ENCODE data around the gene GAB2.

The GAB2 gene

DNA sequence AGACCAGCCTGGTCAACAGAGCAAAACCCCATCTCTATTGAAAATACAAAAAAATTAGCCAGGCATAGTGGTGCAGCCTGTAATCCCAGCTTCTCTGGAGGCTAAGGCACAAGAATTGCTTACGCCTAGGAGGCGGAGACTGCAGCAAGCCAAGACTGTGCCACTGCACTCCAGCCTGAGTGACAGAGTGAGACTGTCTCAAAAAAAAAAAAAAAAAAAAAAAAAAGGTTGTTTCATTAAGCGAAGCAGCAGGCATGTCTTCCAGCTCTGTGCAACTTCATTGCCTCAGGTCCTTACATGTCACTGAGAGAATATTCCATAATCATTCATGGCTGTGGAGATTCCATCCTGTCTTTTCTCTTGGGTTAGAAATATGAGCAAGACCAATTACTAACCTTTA is 16.9 kb downstream of the GAB2 start:
- Histone ChIP-seq H2AFZ (ENCODE audit: low read depth, low read length) (no peak overlapping the region), H3K9ac (ENCODE audit: low read depth, low read length) (no peak overlapping the region), H3K9me3 (ENCODE audit: insufficient read depth, low read length, severe bottlenecking) (no peaks in the 10 kb centered on the region), H3K36me3 (ENCODE audit: insufficient read depth, low read length) (peaks cover 29% of the 10 kb centered on the region), H3K79me2 (ENCODE audit: insufficient read depth, low read length) (peaks cover 100% of the 10 kb centered on the region), H3K4me3 (ENCODE audit: low read depth in 1 of 2, low read length in 2 of 2) (no peak overlapping the region), H3K27ac (ENCODE audit: low read length) (no peak overlapping the region), H4K20me1 (ENCODE audit: insufficient read depth, low read length) (peaks cover 81% of the 10 kb centered on the region), H3K27me3 (ENCODE audit: insufficient read depth, low read length, poor library complexity) (no peaks in the 10 kb centered on the region), H3K4me1 (ENCODE audit: insufficient read depth, low read length) (peaks cover 77% of the 10 kb centered on the region), H3K4me2 (ENCODE audit: insufficient read depth, low read length) (no peak overlapping the region)
- ATAC-seq (ENCODE audit: insufficient read depth, low read depth) (peak; percentile 43; the same call in 1 of the 3 replicates), DNase-seq (no peak)
- TF ChIP-seq EZH2 (IDR thresholded peaks at IDR 0.05; ENCODE audit: borderline replicate concordance, low read depth, low read length, severe bottlenecking): no peak
- TF ChIP-seq, protein P1, sequence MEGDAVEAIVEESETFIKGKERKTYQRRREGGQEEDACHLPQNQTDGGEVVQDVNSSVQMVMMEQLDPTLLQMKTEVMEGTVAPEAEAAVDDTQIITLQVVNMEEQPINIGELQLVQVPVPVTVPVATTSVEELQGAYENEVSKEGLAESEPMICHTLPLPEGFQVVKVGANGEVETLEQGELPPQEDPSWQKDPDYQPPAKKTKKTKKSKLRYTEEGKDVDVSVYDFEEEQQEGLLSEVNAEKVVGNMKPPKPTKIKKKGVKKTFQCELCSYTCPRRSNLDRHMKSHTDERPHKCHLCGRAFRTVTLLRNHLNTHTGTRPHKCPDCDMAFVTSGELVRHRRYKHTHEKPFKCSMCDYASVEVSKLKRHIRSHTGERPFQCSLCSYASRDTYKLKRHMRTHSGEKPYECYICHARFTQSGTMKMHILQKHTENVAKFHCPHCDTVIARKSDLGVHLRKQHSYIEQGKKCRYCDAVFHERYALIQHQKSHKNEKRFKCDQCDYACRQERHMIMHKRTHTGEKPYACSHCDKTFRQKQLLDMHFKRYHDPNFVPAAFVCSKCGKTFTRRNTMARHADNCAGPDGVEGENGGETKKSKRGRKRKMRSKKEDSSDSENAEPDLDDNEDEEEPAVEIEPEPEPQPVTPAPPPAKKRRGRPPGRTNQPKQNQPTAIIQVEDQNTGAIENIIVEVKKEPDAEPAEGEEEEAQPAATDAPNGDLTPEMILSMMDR (IDR thresholded peaks at IDR 0.05; ENCODE audit: borderline replicate concordance, extremely low read depth, low read length, poor library complexity, severe bottlenecking): no peak

DNA sequence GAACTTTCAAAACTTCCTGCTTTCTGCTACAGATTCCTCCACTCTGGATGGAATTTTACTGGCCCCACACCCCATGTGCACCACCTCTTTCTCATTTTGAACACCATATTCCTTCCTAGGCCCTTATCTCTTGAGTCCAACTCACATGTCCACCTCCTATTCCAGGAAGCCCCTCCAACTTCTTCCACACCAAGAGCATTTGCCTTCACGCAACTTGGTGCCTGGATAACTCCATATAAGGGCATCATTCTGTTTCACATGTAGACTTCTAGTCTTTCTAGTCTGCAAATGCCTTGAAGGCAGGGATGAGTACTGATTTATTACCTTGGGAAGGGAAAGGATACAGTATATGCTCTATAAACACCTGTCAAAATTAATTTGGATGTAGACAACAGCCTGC is 17.5 kb downstream of the GAB2 start:
- Histone ChIP-seq H2AFZ (ENCODE audit: low read depth, low read length) (no peak overlapping the region), H3K9ac (ENCODE audit: low read depth, low read length) (no peak overlapping the region), H3K4me2 (ENCODE audit: insufficient read depth, low read length) (no peak overlapping the region), H3K27me3 (ENCODE audit: insufficient read depth, low read length, poor library complexity) (no peaks in the 10 kb centered on the region), H3K36me3 (ENCODE audit: insufficient read depth, low read length) (peaks cover 23% of the 10 kb centered on the region; the same call in 1 of the 2 replicates), H3K27ac (ENCODE audit: low read length) (peak overlapping the region; percentile 50; the same call in 1 of the 2 replicates), H4K20me1 (ENCODE audit: insufficient read depth, low read length) (peaks cover 81% of the 10 kb centered on the region), H3K79me2 (ENCODE audit: insufficient read depth, low read length) (peaks cover 100% of the 10 kb centered on the region), H3K4me1 (ENCODE audit: insufficient read depth, low read length) (peaks cover 78% of the 10 kb centered on the region), H3K9me3 (ENCODE audit: insufficient read depth, low read length, severe bottlenecking) (no peaks in the 10 kb centered on the region), H3K4me3 (ENCODE audit: low read depth in 1 of 2, low read length in 2 of 2) (no peak overlapping the region)
- TF ChIP-seq, protein P1 (IDR thresholded peaks at IDR 0.05; ENCODE audit: borderline replicate concordance, extremely low read depth, low read length, poor library complexity, severe bottlenecking): no peak
- TF ChIP-seq EZH2 (IDR thresholded peaks at IDR 0.05; ENCODE audit: borderline replicate concordance, low read depth, low read length, severe bottlenecking): no peak
- ATAC-seq (ENCODE audit: insufficient read depth, low read depth): no peak
- DNase-seq: no peak

DNA sequence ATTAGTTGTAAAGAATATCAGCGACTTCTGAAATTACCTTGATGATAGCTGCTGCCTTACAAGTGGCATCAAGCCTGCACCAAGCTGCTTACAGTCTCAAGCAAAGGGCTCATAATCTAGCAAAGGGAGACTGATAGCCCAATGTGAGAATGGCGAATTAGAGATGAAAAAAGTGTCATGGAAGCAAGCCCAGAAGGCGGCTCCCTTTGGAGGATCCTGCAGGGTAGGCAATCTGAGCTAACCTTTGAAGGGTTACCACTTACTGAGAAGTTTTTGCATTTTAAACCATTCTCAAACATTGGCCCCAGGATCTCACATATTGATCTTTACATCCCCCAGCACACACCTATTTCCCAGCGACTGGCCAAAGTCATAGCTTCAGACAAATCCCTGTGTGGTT is 18.5 kb downstream of the GAB2 start:
- DNase-seq: no peak
- ATAC-seq (ENCODE audit: insufficient read depth, low read depth): no peak

More for the DNA sequence above, 18.5 kb downstream of the GAB2 start:
- no peak overlapping the region for H3K9ac ChIP-seq (ENCODE audit: low read depth, low read length)
- no peak overlapping the region for H3K27ac ChIP-seq (ENCODE audit: low read length)
- TF ChIP-seq, protein P1 (IDR thresholded peaks at IDR 0.05; ENCODE audit: borderline replicate concordance, extremely low read depth, low read length, poor library complexity, severe bottlenecking): no peak
- TF ChIP-seq EZH2 (IDR thresholded peaks at IDR 0.05; ENCODE audit: borderline replicate concordance, low read depth, low read length, severe bottlenecking): no peak
- peaks cover 19% of the 10 kb centered on the region; the same call in 1 of the 2 replicates for H3K36me3 ChIP-seq (ENCODE audit: insufficient read depth, low read length)
- H4K20me1 ChIP-seq (ENCODE audit: insufficient read depth, low read length): peaks cover 84% of the 10 kb centered on the region
- H3K27me3 ChIP-seq (ENCODE audit: insufficient read depth, low read length, poor library complexity): no peaks in the 10 kb centered on the region
- no peak overlapping the region for H2AFZ ChIP-seq (ENCODE audit: low read depth, low read length)
- H3K9me3 ChIP-seq (ENCODE audit: insufficient read depth, low read length, severe bottlenecking): no peaks in the 10 kb centered on the region
- H3K4me1 ChIP-seq (ENCODE audit: insufficient read depth, low read length): peaks cover 82% of the 10 kb centered on the region
- H3K4me3 ChIP-seq (ENCODE audit: low read depth in 1 of 2, low read length in 2 of 2): no peak overlapping the region
- H3K79me2 ChIP-seq (ENCODE audit: insufficient read depth, low read length): peaks cover 100% of the 10 kb centered on the region
- no peak overlapping the region for H3K4me2 ChIP-seq (ENCODE audit: insufficient read depth, low read length)

Data from DND-41 (cell line).